Measurements from ENCODE around the gene SH3GL1.

SH3GL1 gene

GRCh38 chr19:4327252-4327876 is 73.0 kb downstream of the SH3GL1 start:
- peak overlapping the region; percentile 36 for H3K4me3 ChIP-seq (ENCODE audit: control insufficient read depth, low read depth, low read length)
- DNase-seq (ENCODE audit: low read depth), result peak; percentile 41
- TF ChIP-seq CTCF (conservative IDR thresholded peaks at IDR 0.05; ENCODE audit: control insufficient read depth, insufficient read depth, low read depth, low read length), result no peak

GRCh38 chr19:4326837-4327251 is 73.5 kb downstream of the SH3GL1 start:
- no peak for DNase-seq (ENCODE audit: low read depth)
- TF ChIP-seq CTCF (conservative IDR thresholded peaks at IDR 0.05; ENCODE audit: control insufficient read depth, insufficient read depth, low read depth, low read length), result no peak
- no peak overlapping the region for H3K4me3 ChIP-seq (ENCODE audit: control insufficient read depth, low read depth, low read length)

- no peak overlapping the region for H3K4me3 ChIP-seq (ENCODE audit: control insufficient read depth, low read depth, low read length)
- no peak for DNase-seq (ENCODE audit: low read depth)
- no peak for TF ChIP-seq CTCF (conservative IDR thresholded peaks at IDR 0.05; ENCODE audit: control insufficient read depth, insufficient read depth, low read depth, low read length)
Measured at GRCh38 chr19:4326215-4326836, 74.0 kb downstream of the SH3GL1 start.

- DNase-seq (ENCODE audit: low read depth), result no peak
- TF ChIP-seq CTCF (conservative IDR thresholded peaks at IDR 0.05; ENCODE audit: control insufficient read depth, insufficient read depth, low read depth, low read length), result no peak
- no peak overlapping the region for H3K4me3 ChIP-seq (ENCODE audit: control insufficient read depth, low read depth, low read length)
Measured at GRCh38 chr19:4324228-4324627, 76.1 kb downstream of the SH3GL1 start.

GRCh38 chr19:4323692-4324091 is 76.7 kb downstream of the SH3GL1 start:
- no peak for TF ChIP-seq CTCF (conservative IDR thresholded peaks at IDR 0.05; ENCODE audit: control insufficient read depth, insufficient read depth, low read depth, low read length)
- H3K4me3 ChIP-seq (ENCODE audit: control insufficient read depth, low read depth, low read length), result no peak overlapping the region
- DNase-seq (ENCODE audit: low read depth), result no peak

- DNase-seq (ENCODE audit: low read depth), result no peak
- no peak for TF ChIP-seq CTCF (conservative IDR thresholded peaks at IDR 0.05; ENCODE audit: control insufficient read depth, insufficient read depth, low read depth, low read length)
- no peak overlapping the region for H3K4me3 ChIP-seq (ENCODE audit: control insufficient read depth, low read depth, low read length)
Measured at GRCh38 chr19:4322942-4323665, 77.2 kb downstream of the SH3GL1 start.

All from fibroblast of mammary gland (primary cell).